Activated CD4-positive, CD25-positive, alpha-beta regulatory T cell treated with anti-CD3 and anti-CD28 coated beads, Interleukin-2, amount 50 U/mL, for 72 hours (primary cell): ENCODE data around the gene NWD2.

ENCODE experiments used
- DNase-seq: peaks from one replicate; pipeline ENCODE4 v3.0.0; 2021

The NWD2 gene

DNA sequence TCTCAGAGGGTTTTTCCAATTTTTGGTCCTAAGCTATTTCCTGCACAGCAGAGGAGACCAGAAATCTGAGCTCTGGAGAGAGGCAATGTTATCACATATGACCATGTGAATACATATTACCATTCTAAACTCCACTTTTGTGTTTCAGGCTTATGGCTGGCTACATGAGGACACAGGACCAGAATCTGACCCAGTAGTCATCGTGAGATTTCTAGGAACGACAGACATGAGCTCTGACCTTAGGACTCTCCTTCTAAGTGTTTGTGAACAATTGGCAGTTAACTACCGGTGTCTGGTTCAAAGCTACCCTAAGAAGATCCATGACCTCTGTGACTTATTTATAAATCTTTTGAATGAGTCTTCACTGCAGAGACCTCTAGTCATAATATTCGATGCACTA lies 198.6 kb downstream of the NWD2 start:
- no peak for DNase-seq

DNA sequence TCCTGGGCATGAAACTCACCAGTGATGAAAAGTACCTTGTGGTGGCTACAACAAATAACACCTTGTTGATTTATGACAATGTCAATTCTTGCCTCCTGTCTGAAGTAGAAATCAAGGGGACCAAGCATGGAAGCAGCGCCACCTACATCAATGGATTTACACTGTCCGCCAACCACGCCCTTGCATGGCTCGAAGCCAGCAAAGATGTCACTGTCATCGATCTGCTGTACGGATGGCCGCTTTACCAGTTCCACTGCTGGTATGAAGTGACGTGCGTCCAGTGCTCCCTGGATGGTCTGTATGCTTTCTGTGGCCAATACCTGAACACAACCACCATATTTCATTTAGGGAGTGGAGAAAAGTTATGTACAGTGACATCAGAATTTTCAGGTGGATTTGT lies 200.5 kb downstream of the NWD2 start:
- no peak for DNase-seq

DNA sequence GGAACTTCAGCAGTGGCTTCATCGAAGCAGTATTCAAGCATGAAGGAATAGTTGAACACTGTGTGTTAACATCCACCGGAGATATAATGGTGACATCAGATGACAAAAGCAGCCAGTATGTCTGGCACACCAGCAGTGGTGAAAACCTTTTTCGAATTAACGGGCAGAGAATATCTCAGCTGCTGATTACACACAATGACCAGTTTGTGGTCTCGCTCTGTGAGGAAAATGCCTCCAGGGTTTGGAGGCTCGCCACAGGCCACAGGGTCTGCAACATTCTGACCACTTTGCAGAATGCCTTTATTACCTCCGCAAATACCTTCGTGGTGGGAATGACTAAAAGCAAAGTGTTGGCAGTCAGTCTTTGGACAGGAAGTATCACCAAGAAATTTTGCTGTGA lies 201.5 kb downstream of the NWD2 start:
- DNase-seq = no peak

DNA sequence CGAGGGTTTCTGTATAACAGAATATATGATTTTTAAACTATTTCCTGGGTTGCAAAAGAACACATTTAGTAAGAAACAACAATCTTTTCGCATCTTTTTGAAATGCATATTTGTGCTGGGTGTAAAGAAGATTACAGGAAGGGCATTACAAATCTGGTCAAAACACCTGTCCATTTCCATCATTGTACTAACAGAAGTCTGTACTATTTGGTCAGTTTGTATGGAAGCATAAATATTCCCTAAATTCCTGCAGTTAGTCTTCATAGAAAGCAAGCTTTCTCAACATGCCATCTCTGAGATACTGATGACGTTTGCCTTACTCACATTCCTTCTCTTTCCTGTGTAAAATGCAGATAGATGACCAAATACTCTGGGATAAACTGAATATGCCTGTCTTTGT lies 203.3 kb downstream of the NWD2 start:
- no peak for DNase-seq

DNA sequence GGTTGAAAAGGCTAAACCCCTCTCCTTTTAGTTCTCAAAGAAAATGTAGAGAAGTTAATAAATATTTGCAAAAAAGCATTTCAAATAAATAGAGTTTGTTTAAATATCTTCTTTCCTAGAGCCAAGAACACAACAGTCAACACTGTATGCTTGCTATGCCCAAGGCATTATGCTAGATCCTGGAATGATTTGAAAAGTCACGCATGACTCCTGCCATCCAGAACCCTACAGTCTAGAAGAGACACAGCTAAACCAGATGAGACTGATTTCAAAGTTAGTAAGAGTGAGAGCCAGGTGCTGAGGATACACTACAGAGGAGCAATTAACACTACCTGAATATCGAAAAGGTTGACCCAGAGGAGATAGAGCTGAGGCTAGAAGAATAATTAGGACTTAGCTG lies 205.8 kb downstream of the NWD2 start:
- no peak for DNase-seq

DNA sequence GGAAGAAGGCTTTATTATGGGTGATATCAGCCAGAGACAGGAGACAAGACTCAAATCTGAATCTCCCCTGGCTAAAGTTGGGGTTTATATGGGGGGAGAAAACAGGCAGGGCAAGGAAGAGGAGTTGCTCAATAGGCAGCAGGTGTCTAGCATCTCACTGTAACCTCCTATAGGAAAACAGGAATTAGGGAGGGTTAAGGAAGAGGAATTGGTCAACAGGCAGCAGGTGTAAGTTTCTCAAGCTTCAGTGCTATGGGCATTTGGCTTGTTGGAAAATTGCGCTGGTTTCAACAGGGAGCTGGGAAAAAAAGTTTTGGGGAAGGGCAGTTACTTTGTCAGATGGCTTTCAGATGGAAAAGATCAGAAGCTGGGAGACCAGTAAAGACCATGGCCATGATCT lies 206.4 kb downstream of the NWD2 start:
- no peak for DNase-seq

DNA sequence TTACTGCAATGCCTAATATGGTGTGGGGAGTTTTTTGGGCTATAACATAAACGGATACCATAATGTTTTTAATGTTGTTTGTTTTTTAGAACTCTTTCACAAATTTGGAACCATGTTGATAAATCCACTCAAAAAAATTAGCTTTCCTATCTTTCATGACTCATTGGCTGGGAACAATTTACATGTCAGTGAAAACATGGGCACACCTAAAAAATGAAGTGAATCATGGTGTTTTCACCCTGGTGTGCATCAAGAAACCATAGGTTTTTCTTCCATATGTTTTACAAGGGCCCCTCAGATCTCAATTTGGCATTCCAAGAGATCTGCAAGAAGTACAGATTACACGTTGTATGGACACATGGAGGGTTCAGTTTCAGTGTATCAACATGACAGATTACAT lies 207.1 kb downstream of the NWD2 start:
- no peak for DNase-seq

DNA sequence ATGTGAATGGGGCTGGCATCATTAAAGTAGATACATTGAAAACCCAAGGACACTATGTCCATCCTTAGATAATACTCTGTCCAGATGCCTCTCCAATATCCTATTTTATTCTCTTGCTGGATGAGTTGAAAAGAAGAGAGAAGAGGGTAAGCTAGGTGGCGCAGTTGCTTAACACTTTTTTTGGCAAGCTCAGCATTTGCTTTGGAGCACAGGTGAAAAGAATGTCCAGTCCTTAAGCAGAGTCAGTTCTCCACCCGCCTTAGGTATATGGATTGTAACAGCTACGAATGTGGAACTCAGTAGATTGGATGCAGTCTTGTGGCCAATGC lies 208.4 kb downstream of the NWD2 start:
- DNase-seq = no peak

DNA sequence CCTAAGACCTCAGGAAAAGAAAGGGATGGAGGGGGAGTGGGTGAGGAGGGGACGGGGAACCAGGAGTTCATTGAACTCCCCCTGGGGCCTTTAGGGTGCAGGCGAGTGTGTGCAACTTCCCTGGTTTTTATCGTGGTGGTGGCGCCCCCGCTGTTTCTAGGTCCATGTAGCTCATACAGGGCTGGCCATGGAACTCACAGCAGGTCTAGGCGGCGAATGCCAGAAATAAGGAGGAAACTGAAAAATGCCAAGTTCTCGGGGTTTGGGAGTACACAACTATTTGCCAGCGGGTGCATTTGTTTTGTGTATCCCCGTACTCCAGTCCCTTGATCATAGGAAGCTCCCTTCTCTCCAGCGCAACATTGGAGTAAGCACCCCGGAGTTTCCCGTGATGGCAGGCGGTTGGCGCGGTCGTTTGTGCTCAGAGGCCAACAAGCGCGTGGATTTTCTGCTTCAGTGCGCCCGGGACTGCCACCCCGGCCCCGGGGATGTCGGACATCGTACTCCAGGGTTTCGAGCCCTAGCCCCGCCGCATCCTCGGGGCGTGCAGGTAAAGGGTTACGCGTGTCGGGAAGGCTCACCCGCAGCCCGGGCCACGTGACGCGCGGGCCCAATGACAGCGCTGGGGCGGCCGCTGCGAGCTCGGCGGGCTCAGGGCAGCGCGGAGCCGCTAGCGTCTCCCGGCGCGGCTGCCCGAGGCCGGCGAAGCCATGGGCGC lies 208.9 kb downstream of the NWD2 start:
- DNase-seq = peak; percentile 41

DNA sequence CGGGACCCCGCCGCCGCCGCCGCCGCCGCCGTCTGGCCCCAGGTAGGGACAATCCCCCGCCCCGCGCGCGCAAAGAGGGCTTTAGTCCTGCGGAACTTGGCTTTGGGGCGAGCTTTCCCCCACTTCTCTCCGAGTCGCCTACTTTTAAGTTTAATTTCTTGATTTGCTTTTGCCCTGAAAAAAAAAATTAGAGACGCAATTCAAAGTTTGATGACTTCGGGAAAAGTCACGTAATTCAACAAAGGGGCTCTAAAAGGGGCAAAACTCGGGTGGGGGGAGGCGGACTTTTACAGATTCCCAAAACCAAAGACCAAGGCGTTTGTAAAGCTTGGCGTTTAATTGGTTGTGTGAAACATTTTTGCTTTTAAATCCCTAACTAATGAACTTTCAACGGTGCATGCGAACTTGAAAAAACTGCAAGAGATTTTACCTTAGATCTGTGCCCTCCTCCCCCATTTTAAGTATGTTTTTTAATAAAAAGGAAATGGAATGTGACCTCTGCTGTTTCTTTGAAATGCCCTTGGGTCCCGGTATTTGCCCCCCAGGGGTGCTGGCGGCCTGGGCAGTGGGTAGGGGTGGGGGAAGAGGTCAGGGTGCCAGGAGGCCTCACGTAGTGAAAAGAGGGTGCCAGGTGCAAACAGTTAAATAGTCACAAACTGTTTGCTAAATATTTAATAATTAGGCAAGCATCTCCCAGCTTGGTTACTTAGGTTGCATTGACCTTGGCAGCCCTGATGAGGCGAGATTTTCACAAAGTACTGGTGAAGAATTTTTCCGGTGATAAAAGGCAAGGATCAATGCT lies 209.7 kb downstream of the NWD2 start:
- DNase-seq = no peak

DNA sequence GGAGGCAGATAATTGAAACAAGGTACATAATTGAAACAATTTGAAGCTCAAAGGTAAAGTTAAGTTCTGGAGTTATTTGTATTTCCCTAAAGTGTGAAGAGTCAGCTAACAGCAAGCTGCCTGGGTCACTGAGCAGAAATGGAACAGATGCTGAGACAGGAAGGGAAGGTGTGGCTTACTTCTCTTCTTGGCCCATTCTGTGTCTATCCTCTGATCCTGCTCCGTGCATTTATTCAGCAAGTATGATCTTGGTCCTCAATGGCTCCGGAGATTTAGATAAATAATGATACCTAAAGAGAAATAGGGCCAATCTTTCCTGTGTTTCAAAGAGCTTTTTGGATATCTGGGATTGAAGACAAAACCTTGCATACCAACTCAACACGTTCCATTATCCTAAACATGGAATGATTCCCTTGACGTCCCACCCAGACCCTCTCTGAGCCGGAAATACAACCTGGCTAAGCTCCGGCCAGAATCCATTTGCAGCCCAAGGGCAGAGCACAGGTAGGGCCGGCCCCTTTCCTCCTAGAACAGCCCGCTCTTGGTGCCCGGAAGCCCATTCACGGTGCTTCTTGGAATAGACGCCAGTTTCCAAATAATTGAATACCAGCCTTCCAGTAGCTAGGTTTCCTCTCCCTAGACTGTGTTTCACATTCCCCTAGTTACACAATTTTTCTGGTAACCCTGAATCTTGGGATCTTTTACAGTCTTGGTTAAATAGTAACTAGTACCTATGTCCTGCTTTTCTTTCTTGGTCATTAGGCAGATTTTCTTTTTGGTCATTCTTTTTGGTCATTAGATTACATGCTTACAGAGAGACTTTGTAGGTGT lies 211.0 kb downstream of the NWD2 start:
- no peak for DNase-seq

DNA sequence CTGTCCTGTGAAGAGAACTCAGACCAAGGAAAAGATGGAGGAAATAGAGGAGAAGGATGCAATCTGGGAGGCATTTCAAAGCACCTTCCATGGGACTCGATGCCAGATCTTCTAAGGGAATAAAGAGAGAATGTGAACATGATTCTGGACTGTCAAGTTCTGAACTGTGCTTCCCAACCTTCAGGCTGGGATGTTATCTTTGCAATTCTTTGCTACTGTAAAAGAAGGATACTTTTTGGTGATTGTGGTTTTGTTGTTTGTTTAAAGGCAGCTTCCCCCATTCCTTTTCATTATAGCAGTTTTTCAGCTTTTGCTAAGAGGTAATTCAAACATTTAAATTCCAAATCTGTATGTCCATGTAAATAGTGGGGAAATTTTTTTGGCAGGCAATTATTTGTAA lies 217.3 kb downstream of the NWD2 start:
- DNase-seq = no peak

DNA sequence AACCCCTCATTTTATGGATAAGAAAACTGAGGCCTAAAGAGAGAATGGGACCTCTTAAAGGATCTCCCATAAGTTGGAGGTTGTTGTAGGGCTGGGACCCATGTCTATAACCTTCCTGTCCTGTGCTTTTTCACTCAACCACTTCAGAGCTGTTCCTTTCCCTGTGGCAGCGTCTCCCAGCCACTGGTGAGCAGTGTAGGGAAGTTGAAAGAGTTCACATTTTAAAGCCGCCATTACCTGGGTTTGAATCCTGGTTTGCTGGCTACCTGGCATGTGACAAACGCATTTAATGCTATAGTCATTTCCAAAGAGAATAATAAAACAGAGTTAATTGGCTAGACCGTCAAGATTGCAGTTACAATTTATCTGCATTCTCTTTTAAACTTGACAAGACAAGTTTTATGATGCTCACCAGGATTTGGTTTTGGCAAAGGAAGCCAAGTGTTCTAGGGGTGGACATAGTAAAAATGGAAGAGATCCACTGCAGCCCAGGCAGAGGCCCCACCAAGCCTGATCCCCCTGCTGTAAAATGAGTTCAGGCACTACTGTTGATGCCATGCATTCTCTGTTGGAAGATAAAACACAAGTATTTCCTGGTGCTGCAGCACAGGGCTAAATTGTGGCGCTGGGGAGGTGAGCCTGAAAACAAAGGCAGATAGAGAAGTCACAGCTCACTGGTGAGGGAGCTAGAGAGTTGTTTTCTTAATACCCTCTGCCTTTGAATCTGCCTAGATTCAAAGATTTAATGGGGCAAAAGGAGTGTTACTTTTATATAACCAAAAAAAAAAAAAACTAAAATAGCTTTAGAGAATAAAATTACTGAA lies 218.7 kb downstream of the NWD2 start:
- no peak for DNase-seq

DNA sequence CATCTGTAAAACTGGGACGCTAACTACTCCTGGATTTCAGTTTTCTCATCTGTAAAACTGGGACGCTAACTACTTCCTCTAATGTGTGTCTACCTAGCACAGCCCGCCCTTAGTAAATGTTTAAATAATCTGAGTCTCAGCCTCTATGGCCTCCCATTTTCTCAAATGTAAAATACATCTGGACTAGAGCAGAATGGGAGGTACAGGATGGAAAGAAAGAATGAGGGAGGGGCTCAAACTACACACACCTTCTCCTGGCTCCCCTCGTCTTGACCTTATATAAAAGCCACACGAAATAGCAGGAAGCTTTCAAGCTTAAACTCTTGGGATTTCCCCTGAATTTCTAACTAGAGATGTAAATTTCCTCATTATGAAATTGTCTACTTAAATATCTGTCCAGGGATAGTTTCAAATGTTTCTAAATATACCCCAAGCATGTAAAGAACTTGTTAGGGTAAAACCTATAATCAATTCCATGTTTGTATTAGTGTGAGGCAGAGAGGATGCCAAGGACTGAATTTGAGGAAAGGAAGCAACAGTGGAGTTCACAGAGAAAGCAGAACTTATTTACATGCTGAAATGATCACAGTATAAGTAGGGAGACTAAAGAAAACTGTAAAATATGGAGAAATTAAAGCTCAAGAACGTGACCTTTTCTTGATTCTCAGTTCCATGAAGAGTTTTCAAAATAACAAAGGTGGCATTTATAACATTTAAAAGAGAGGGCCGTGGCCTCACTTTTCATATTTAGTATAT lies 220.0 kb downstream of the NWD2 start:
- DNase-seq = no peak

DNA sequence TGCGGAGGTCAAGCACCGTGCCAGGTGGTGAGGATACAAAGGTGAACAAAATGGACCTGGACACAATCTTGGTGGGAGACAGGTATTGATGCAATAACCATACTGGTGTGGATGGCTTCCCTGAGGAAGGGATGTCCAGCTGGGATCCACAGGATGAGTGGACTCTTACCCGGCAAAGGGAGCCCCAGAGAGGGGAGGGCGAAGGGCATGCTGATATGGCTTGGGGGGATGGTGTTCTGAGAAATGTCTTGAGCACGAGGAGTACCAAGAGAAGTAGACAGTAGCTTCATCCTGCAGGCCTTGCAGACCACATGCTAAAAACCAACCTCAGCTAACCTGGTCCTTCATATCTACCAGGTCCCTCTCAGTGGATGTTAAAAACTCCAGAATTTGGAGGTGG lies 220.8 kb downstream of the NWD2 start:
- DNase-seq = no peak

DNA sequence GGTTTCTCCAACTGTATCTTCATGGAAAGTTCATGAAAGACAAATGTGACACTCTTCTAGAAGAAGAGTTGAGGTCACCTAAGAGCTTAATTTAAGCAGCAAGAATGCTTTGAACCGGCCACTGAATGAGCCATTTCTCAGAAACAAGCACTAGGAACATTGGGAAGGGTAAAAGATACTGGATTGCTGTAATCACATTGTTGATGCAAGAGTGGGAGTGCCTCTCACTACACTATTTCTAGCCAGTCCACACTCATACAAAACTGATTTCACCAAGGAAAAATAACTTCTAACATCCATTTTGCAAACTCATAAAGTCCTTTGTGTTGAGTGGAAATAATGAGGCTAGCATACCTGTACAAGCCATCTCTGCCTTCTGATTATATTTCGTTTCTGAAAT lies 221.3 kb downstream of the NWD2 start:
- DNase-seq = no peak

DNA sequence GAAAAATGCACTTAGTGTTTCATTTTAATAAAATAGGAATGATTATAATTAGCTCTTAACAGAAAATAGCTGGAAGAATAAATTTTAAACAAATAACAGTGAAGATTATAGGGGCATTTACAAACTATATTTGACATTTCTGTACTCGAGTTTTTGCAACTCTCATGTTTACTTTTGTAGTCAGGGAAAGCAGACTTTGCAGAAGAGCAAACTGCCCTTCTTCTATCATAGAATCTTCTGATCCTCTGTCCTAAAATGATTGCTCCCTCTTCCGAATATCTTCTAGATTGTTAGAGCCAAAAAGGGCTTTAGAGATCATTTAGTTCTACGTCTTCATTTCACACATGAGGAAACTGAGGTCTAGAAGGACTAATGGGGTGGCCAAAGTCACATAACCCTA lies 222.7 kb downstream of the NWD2 start:
- no peak for DNase-seq

DNA sequence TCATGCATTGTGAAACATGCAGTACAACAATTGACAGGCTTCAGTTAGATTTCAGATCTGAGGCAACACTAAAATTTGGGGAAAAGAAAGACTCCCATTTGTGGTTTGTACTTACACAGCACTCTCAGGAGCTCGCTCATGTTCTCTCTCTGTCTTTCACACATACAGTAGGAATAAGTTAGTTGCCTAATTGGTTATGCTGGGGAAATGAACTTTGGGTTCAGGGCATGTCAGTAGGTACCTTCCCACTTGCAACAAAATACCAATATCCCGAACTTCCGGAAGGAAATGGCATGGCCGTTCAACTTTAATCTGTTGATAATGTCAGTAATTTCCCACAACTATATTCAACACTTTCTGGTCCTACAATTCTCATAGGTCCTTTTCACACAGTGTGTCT lies 223.3 kb downstream of the NWD2 start:
- DNase-seq = no peak

DNA sequence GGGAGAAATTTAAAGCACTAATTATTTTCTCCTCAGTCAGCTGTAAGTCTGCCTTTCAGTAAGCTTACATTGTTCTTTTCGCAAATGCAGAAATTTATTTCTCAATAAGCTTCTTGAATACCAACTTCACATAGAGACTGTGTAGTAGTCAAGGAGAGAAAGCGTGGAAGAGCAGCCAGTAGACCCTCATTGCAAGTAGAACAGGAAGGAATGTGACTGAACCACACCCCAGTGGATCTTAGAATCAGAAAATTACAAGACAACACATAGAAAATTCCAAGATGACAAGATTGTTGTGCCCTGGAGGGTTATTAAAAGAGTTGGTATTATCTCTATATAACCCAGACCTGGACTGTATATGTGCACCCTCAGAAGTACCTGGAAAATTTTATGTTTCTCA lies 224.7 kb downstream of the NWD2 start:
- no peak for DNase-seq

DNA sequence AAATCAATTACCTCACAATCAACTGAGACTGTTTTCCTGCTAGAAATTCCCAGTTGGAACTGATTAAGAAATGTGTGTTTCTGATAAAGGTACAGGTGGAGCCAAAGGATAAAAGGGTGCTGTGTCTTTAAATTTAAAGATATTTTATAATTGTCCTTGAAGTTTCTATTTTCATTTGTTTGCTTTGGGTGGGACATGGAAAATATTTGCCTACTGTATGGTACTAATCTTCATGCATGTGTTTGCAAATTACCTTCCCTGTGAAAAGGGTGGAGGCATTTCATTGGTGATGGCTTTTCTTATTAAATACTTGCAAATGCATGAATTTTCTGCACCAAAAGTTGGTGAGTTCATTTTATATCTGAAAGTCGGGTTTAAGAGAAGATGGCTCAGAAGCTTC lies 225.7 kb downstream of the NWD2 start:
- no peak for DNase-seq

DNA sequence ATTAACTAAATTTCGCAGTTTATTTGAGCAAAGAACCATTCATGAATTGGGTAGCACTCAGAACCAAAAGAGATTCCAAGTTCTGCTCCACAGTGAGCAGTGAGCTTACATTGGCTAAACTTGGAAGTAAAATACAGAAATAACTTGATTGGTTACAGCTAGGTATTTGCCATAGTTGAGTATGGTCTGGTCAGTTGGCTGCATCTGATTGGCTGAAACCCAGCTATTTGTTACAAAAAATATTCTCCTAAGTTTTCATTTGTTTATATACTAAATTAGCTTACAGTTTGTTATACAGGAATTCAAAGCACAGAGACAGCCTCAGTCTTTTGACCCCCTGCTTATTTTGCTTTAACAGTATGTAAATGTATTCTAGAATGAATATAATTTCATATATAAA lies 226.6 kb downstream of the NWD2 start:
- no peak for DNase-seq

DNA sequence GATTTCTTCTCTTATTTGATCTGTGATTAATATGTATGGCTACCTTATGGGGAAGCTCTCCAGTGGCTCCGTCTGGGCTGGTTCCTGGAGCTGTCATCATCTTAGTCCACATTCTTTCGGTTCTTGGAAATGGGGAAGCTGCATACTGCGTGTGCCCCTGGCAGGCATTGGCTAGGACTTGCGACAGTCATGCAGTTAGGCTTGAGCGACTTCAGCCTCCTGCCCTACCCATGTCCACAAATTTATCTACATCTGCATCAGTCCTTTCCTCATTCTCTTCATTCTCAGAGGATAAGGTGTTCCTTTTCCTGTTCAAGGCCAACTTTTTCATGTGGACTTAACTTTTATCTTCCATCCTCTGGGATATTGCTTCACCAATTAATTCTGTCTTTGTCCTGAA lies 227.4 kb downstream of the NWD2 start:
- no peak for DNase-seq
